ENCODE measurements around the gene BLTP3A. TPM values are rescaled to one million over a fixed set of nuclear protein-coding genes. Genes with fewer than 3 reads are reported as not detected.
A peak's percentile ranks its signal among the peaks of the same experiment; 100 is the strongest.
"Not testable (repeated sequence)": the region's sequence is repeated elsewhere in the genome, so short reads cannot be mapped to it uniquely, and the experiment has no call there.

Gene BLTP3A
- polyA plus RNA-seq (ENCODE audit: insufficient read length in 4 of 4): 10 to 100 TPM; 11.7 to 15.9 (median 14.4) TPM

GRCh38 chr6:34791701-34792604 is at the start of gene BLTP3A:
Gene BLTP3A (plus strand): TSS chr6:34792083. CDS start chr6:34792251, 168 bp downstream.
- peak; percentile 37 to 79 (median 58) for DNase-seq (ENCODE audit: low read depth in 4 of 4, low spot score in 2 of 4)

- DNase-seq (ENCODE audit: low read depth in 4 of 4, low spot score in 2 of 4): no peak
These were observed 49.8 kb upstream of the BLTP3A start for GRCh38 chr6:34742094-34742493.

GRCh38 chr6:34743625-34744293 is 48.1 kb upstream of the BLTP3A start:
- no peak for DNase-seq (ENCODE audit: low read depth in 4 of 4, low spot score in 2 of 4)

- DNase-seq (ENCODE audit: low read depth in 4 of 4, low spot score in 2 of 4): not testable (repeated sequence)
These were observed 47.6 kb upstream of the BLTP3A start for GRCh38 chr6:34744294-34744647.

GRCh38 chr6:34745277-34746103 is 46.4 kb upstream of the BLTP3A start:
- DNase-seq (ENCODE audit: low read depth in 4 of 4, low spot score in 2 of 4): no peak

- DNase-seq (ENCODE audit: low read depth in 4 of 4, low spot score in 2 of 4): no peak
These were observed 45.6 kb upstream of the BLTP3A start for GRCh38 chr6:34746104-34746846.

GRCh38 chr6:34748757-34749156 is 43.1 kb upstream of the BLTP3A start:
- no peak for DNase-seq (ENCODE audit: low read depth in 4 of 4, low spot score in 2 of 4)

GRCh38 chr6:34756513-34756856 is 35.4 kb upstream of the BLTP3A start:
- DNase-seq (ENCODE audit: low read depth in 4 of 4, low spot score in 2 of 4): not testable (repeated sequence)

- DNase-seq (ENCODE audit: low read depth in 4 of 4, low spot score in 2 of 4): no peak
These were observed 34.1 kb upstream of the BLTP3A start for GRCh38 chr6:34757687-34758274.

- DNase-seq (ENCODE audit: low read depth in 4 of 4, low spot score in 2 of 4): no peak
These were observed 31.8 kb upstream of the BLTP3A start for GRCh38 chr6:34760108-34760507.

GRCh38 chr6:34761681-34762080 is 30.2 kb upstream of the BLTP3A start:
- not testable (repeated sequence) for DNase-seq (ENCODE audit: low read depth in 4 of 4, low spot score in 2 of 4)

GRCh38 chr6:34768148-34768547 is 23.7 kb upstream of the BLTP3A start:
- DNase-seq (ENCODE audit: low read depth in 4 of 4, low spot score in 2 of 4): no peak

- no peak for DNase-seq (ENCODE audit: low read depth in 4 of 4, low spot score in 2 of 4)
These were observed 20.2 kb upstream of the BLTP3A start for GRCh38 chr6:34771727-34772126.

- no peak for DNase-seq (ENCODE audit: low read depth in 4 of 4, low spot score in 2 of 4)
These were observed 18.9 kb upstream of the BLTP3A start for GRCh38 chr6:34772940-34773339.

GRCh38 chr6:34773916-34774315 is 18.0 kb upstream of the BLTP3A start:
- no peak for DNase-seq (ENCODE audit: low read depth in 4 of 4, low spot score in 2 of 4)

- DNase-seq (ENCODE audit: low read depth in 4 of 4, low spot score in 2 of 4): no peak
These were observed 16.9 kb upstream of the BLTP3A start for GRCh38 chr6:34774967-34775366.

GRCh38 chr6:34785375-34785774 is 6.5 kb upstream of the BLTP3A start:
- not testable (repeated sequence) for DNase-seq (ENCODE audit: low read depth in 4 of 4, low spot score in 2 of 4)

GRCh38 chr6:34787152-34787551 is 4.7 kb upstream of the BLTP3A start:
- not testable (repeated sequence) for DNase-seq (ENCODE audit: low read depth in 4 of 4, low spot score in 2 of 4)

GRCh38 chr6:34788111-34788510 is 3.8 kb upstream of the BLTP3A start:
- no peak for DNase-seq (ENCODE audit: low read depth in 4 of 4, low spot score in 2 of 4)

- peak in 3 of 4 donors; percentile 22 to 39 (median 24) for DNase-seq (ENCODE audit: low read depth in 4 of 4, low spot score in 2 of 4)
These were observed 651 bp upstream of the BLTP3A start for GRCh38 chr6:34791164-34791700.

All from left renal cortex interstitium (tissue), 4 donors.